ENCODE data around the gene P2RX2.

Gene P2RX2

GRCh38 chr12:132591107-132591935 is 27.3 kb upstream of the P2RX2 start:
- no peak for TF ChIP-seq GATA2 (IDR thresholded peaks at IDR 0.05; ENCODE audit: low read depth, low read length)
- TF ChIP-seq GATA3 (IDR thresholded peaks at IDR 0.05; ENCODE audit: low read depth, low read length): no peak

GRCh38 chr12:132592282-132592970 is 26.1 kb upstream of the P2RX2 start:
- no peak for TF ChIP-seq GATA2 (IDR thresholded peaks at IDR 0.05; ENCODE audit: low read depth, low read length)

- TF ChIP-seq GATA3 (IDR thresholded peaks at IDR 0.05; ENCODE audit: low read depth, low read length): no peak
- TF ChIP-seq GATA2 (IDR thresholded peaks at IDR 0.05; ENCODE audit: low read depth, low read length): no peak
Observed at GRCh38 chr12:132593071-132593470, 25.5 kb upstream of the P2RX2 start.

- TF ChIP-seq GATA2 (IDR thresholded peaks at IDR 0.05; ENCODE audit: low read depth, low read length) (no peak), GATA3 (IDR thresholded peaks at IDR 0.05; ENCODE audit: low read depth, low read length) (no peak)
Observed at GRCh38 chr12:132593521-132593920, 25.1 kb upstream of the P2RX2 start.

GRCh38 chr12:132593938-132594358 is 24.6 kb upstream of the P2RX2 start:
- no peak for TF ChIP-seq GATA2 (IDR thresholded peaks at IDR 0.05; ENCODE audit: low read depth, low read length)
- no peak for TF ChIP-seq GATA3 (IDR thresholded peaks at IDR 0.05; ENCODE audit: low read depth, low read length)

GRCh38 chr12:132595183-132595582 is 23.4 kb upstream of the P2RX2 start:
- TF ChIP-seq GATA2 (IDR thresholded peaks at IDR 0.05; ENCODE audit: low read depth, low read length): no peak
- TF ChIP-seq GATA3 (IDR thresholded peaks at IDR 0.05; ENCODE audit: low read depth, low read length): no peak

GRCh38 chr12:132596016-132596415 is 22.6 kb upstream of the P2RX2 start:
- TF ChIP-seq GATA2 (IDR thresholded peaks at IDR 0.05; ENCODE audit: low read depth, low read length) (no peak), GATA3 (IDR thresholded peaks at IDR 0.05; ENCODE audit: low read depth, low read length) (no peak)

GRCh38 chr12:132597333-132598316 is 21.0 kb upstream of the P2RX2 start:
- TF ChIP-seq GATA2 (IDR thresholded peaks at IDR 0.05; ENCODE audit: low read depth, low read length): no peak
- no peak for TF ChIP-seq GATA3 (IDR thresholded peaks at IDR 0.05; ENCODE audit: low read depth, low read length)

- no peak for TF ChIP-seq GATA3 (IDR thresholded peaks at IDR 0.05; ENCODE audit: low read depth, low read length)
Observed at GRCh38 chr12:132600048-132601032, 18.2 kb upstream of the P2RX2 start.

GRCh38 chr12:132601171-132601883 is 17.2 kb upstream of the P2RX2 start:
- TF ChIP-seq GATA2 (IDR thresholded peaks at IDR 0.05; ENCODE audit: low read depth, low read length) (no peak), GATA3 (IDR thresholded peaks at IDR 0.05; ENCODE audit: low read depth, low read length) (no peak)

- TF ChIP-seq GATA2 (IDR thresholded peaks at IDR 0.05; ENCODE audit: low read depth, low read length): no peak
- TF ChIP-seq GATA3 (IDR thresholded peaks at IDR 0.05; ENCODE audit: low read depth, low read length): no peak
Observed at GRCh38 chr12:132602572-132603239, 15.9 kb upstream of the P2RX2 start.
